HAP-1 (cell line): ENCODE results near the gene AP5S1.

Source experiments
- DNase-seq, 2 experiments: peaks; one replicate each; pipeline ENCODE4 v3.0.0-alpha.2; 2016 to 2020; ENCODE audit warnings: low spot score in 2 of 2
- H3K27me3 ChIP-seq: fragments of 250-450 bp; sonication (Bioruptor Pico); 2 replicates; pipeline ENCODE4 v1.5.1; 2020; ENCODE audit warnings: low read depth, mild to moderate bottlenecking, moderate library complexity
- H3K36me3 ChIP-seq: fragments of 250-450 bp; sonication (Bioruptor Pico); replicated peaks from 2 replicates; pipeline ENCODE4 v1.5.1; 2020; ENCODE audit warnings: mild to moderate bottlenecking
- H3K4me1 ChIP-seq: fragments of 250-450 bp; sonication (Bioruptor Pico); 2 replicates; pipeline ENCODE4 v1.5.1; 2020; ENCODE audit warnings: mild to moderate bottlenecking
- H3K4me3 ChIP-seq: fragments of 250-450 bp; sonication (Bioruptor Pico); 2 replicates; pipeline ENCODE4 v1.5.1; 2020; ENCODE audit warnings: mild to moderate bottlenecking, moderate library complexity
- H3K9me3 ChIP-seq: fragments of 250-450 bp; sonication (Bioruptor Pico); 2 replicates; pipeline ENCODE4 v1.5.1; 2020; ENCODE audit warnings: mild to moderate bottlenecking, moderate library complexity
- in situ Hi-C: fragments of 300-500 bp; cut with MboI; formaldehyde crosslinking; loops from 3 replicates; pipeline ENCODE4 v1.14.3; 2020; ENCODE audit warnings: low sequenced_read_pairs, inconsistent platforms, mixed read lengths

The AP5S1 gene

DNA sequence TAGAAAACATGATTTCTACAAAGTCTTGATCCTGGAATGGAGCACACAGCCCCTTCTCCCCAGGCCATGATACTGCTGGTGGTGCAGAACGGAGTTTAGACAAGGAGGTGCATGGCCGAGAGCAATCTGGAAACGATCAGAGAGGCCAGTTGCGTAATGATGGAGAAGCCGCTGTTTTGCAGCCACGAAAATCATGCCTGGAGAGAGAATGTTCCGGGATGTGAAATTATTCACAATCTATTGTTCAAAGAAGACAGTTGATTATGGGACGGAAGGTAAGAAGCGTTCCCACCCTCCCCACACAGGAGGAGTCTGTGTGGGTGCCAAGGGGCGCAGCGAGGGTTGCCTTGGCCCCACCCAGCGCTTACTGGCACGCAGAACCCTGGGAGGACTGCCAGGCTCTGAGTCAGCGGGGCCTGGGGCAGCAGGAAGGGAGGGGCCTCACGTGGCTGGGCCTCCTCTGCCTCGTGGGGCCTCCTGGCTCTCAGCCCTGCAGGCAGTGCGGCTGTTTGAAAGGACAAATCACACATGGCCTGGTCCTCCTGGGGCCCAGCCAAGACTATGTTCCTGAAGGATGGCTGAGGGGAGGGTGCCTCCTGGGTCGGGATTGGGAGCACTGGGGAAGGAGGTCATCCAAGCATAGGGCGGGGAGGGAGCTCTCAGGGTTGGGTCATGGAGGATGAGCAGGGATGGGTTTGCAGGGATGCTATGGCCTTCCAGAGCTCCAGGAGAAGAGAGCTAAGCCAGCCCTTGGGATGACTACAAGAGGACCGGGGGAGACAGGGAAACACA is 8.7 kb upstream of the AP5S1 start:
- in situ Hi-C loops = no loop called here
- Histone ChIP-seq H3K9me3 (no peaks in the 10 kb centered on the region), H3K36me3 (no peaks in the 10 kb centered on the region), H3K4me3 (no peak overlapping the region), H3K27me3 (no peaks in the 10 kb centered on the region), H3K4me1 (peaks cover 25% of the 10 kb centered on the region)
- DNase-seq = peak in 1 of 2 experiments; percentile 76

DNA sequence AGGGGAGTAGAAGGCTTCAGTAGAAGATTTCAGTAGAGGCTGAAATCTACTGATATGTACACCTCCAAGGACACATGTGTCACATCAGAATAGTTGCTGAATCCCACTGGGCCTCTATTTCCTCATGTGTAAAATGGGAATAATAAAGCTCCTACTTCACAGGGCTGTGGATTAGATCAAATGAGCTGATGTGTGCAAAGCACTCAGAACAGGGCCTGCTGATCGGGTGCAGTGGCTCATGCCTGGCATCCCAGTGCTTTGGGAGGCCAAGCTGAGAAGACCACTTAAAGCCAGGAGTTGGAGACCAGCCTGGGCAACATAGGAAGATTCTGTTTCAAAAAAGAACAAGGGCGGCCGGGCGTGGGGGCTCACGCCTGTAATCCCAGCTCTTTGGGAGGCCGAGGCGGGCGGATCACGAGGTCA is 8.1 kb upstream of the AP5S1 start:
- DNase-seq = no peak
- H3K9me3 ChIP-seq = no peaks in the 10 kb centered on the region
- no peaks in the 10 kb centered on the region for H3K27me3 ChIP-seq
- in situ Hi-C loops = no loop called here
- H3K4me3 ChIP-seq = no peak overlapping the region
- H3K36me3 ChIP-seq = no peaks in the 10 kb centered on the region
- H3K4me1 ChIP-seq = peaks cover 20% of the 10 kb centered on the region

DNA sequence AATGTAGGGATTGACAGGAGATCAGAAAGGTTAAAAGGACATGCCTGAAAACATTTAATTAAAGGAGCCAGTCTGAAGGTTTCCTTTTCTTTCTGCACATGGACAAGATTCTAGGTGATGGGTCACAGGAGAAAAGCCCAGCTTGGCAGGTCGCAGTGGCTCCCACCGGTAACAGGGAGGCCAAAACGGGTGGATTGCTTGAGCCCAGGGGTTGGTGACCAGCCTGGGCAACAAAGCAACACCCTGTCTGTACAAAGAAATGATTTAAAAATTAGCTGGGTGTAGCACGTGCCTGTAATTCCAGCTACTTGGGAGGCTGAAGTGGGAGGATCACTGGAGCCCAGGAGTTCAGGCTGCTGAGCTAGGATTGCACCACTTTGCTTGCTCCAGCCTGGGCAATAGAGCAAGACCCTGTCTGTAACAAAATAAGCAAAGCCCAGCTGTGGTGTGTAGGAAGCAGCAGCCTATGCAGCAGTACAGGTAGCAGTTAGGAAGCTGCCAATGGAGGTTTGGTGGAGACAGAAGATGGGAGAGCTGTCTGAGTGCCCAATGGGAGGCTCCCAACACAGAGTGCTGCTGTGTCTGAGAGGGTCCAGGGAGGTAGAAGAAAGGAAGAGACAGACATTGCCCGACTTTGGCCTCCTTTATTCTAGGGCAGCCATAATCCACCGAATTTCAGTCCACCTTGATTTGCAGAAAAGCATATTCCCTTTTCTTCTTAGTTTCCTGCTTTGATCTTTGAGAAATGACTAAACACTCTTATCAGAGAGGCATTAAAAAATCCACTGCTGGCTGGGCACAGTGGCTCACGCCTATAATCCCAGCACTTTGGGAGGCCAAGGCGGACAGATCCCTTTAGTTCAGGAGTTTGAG is 7.1 kb upstream of the AP5S1 start:
- DNase-seq = no peak
- Histone ChIP-seq H3K4me3 (no peak overlapping the region), H3K4me1 (peaks cover 11% of the 10 kb centered on the region), H3K9me3 (no peaks in the 10 kb centered on the region), H3K36me3 (no peaks in the 10 kb centered on the region), H3K27me3 (no peaks in the 10 kb centered on the region)
- in situ Hi-C loops = no loop called here

DNA sequence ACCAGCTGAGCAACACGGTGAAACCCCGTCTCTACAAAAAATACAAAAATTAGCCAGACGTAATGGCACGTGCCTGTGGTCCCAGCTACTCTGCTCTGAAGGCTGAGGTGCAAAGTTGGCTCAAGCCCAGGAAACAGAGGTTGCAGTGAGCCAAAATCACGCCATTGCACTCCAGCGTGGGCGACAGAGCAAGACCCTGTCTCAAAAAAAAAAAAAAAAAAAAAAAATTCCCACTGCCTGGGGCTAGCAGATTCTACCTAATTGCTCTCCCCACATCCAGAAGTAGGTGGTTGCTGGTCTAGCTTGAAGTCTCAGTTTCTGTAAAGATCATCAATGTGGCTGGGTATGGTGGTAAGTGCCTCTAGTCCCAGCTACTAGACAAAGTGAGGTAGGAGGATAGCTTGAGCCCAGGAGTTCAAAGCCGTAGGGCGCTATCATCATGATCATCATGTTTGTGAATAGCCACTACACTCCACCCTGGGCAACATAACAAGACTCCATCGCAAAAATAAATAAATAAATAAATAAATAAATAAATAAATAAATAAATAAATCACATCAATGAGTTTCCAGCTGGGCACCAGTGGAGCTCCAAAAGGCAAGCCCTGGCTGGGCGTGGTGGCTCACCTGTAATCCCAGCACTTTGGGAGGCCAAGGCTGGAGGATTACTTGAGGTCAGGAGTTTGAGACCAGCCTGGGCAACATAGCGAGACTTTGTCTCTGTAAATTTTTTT is 6.3 kb upstream of the AP5S1 start:
- Histone ChIP-seq H3K4me3 (no peak overlapping the region), H3K27me3 (no peaks in the 10 kb centered on the region), H3K9me3 (no peaks in the 10 kb centered on the region), H3K36me3 (no peaks in the 10 kb centered on the region), H3K4me1 (peaks cover 9% of the 10 kb centered on the region)
- in situ Hi-C loops = no loop called here
- DNase-seq = no peak

DNA sequence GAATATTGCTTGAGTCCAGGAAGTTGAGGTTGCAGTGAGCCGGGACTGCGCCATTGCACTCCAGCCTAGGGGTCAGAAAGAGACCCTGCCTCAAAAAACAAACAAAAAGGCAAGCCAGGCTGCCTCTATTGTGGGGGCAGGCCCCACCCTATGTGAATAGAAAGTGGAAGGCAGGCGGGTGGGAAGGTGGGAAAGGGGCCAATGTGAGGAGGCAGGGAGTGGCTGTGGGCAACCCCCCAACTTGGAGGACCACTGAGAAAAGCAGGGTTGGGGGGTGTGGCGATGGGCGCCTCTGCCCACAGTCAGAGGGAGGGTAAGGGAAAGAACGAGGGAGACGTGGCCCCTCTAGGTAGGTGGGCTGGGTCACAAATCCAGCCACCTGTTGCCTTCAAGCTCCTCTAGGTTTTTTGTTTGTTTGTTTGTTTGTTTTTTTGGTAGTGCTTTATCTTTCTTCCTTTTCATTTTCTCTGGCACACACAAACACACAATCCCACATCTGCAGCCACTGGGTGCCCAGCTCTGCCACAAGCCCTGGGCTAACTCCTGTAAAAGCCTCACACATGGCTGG is 5.3 kb upstream of the AP5S1 start:
- no peak overlapping the region for H3K4me3 ChIP-seq
- H3K9me3 ChIP-seq = no peaks in the 10 kb centered on the region
- no peaks in the 10 kb centered on the region for H3K27me3 ChIP-seq
- H3K4me1 ChIP-seq = peaks cover 13% of the 10 kb centered on the region
- DNase-seq = no peak
- no peaks in the 10 kb centered on the region for H3K36me3 ChIP-seq
- in situ Hi-C loops = no loop called here

DNA sequence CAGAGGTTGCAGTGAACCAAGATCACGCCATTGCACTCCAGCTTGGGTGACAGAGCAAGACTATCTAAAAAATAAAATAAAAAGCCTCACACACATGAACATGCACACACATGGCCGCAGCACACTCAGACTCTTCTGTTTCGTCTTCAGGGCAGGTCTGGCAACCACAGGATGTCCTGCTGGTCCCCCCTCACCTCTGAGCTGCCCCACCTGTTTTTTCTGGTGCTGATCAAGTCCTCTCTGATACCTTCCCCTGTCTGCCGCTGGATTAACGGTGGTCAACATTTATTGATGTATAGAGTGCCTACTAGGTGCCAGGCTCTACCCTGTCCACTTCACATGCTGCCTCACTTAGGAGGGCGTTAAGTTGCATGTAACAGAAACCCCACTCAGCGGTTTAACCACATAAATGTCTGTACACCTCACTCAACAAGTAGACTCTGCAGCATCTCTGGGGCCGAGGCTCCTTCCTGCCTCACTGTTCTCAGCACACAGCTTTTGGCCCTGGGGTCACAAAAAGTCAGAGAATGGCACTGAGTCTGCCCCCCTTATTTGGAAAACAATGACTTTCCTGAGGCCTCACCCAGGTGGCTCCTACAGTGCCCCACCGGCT is 4.5 kb upstream of the AP5S1 start:
- no peaks in the 10 kb centered on the region for H3K9me3 ChIP-seq
- no peak for DNase-seq
- no peak overlapping the region for H3K4me3 ChIP-seq
- in situ Hi-C loops = no loop called here
- H3K27me3 ChIP-seq = no peaks in the 10 kb centered on the region
- no peaks in the 10 kb centered on the region for H3K36me3 ChIP-seq
- H3K4me1 ChIP-seq = peaks cover 13% of the 10 kb centered on the region

DNA sequence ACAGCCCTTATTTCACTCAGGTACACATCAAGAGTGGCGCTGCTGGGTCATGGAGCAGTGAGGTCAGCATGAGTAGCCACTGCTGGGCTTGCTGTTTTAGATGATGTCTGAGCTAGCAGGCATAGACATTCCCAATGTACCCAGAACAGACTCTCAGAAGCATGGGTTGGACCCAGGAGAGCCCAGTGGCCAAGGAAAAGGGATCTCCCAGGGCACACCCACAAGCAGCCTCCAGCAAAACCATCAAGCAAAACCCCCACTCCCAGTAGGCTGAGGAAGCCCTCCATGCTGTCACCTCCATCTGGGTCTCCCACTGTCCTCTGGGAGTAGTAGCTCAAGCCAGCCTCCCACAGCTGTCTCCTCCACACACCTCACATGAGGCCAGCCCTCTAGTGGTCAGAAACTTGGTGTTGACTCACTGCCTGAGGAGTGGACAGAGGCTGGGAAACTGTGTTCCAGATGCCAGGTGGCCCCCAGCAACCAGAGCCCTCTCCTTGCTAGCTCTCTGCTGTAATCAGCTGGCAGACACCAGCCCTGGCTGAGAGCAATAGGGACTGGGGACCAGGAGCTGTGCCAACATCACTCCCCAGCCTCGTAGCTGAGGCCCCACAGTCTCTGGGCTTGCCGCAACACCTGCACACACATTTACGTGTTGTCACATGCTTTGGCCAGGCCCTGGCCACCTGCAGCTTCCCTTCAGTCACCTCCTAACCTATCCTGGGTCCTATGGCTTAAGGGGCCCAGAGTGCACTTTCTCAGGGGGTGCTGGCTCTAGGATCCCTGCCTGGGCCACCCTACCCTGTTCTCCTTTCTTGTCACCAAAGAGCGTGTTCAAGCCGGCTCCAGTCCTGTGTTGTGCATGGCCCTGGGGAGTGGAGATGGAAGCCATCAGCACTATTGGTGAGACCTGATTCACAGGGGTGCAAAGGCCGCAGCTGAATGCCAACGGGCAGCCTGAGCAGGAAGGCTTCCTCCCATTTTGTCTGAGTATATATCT is 1.9 kb upstream of the AP5S1 start:
- in situ Hi-C loops = no loop called here
- Histone ChIP-seq H3K27me3 (no peaks in the 10 kb centered on the region), H3K9me3 (no peaks in the 10 kb centered on the region), H3K4me3 (no peak overlapping the region), H3K36me3 (peaks cover 6% of the 10 kb centered on the region; the same call in 1 of the 2 replicates), H3K4me1 (peaks cover 10% of the 10 kb centered on the region)
- DNase-seq = peak; percentile 58 to 80

DNA sequence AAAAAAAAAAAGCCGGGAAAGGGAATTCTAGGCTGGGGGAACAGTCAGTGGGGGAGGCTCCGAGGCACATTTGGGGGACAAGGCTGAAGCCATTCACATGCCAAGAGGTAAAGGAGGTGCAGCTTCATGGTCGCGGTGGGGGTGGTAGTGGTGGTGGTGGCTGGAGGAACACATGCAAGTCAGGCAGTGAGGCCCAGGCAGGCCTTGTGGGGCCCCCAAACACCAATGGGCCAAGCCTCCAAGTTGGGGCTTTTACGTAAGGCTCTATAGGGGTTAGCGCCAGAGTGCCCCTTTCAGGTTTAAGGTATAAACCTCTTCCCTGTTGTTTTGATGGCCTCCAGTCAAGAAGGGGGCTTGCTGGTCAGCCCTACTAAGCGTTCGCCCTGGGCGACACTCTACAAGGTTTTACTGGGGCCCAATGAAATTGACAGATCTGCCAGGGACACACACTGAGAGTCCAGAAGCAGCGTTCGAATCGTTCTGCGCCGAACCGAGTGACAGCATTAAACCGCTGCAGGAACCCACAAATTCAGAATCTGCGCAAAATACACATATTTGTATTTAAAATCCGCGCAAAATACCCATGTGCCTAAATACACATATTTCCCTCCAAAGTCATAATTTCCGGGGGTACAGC is 818 bp upstream of the AP5S1 start:
- Histone ChIP-seq H3K4me1 (peaks cover 10% of the 10 kb centered on the region), H3K4me3 (peak overlapping the region; percentile 74), H3K27me3 (no peaks in the 10 kb centered on the region), H3K9me3 (no peaks in the 10 kb centered on the region), H3K36me3 (peaks cover 10% of the 10 kb centered on the region)
- in situ Hi-C loops = no loop called here
- no peak for DNase-seq

DNA sequence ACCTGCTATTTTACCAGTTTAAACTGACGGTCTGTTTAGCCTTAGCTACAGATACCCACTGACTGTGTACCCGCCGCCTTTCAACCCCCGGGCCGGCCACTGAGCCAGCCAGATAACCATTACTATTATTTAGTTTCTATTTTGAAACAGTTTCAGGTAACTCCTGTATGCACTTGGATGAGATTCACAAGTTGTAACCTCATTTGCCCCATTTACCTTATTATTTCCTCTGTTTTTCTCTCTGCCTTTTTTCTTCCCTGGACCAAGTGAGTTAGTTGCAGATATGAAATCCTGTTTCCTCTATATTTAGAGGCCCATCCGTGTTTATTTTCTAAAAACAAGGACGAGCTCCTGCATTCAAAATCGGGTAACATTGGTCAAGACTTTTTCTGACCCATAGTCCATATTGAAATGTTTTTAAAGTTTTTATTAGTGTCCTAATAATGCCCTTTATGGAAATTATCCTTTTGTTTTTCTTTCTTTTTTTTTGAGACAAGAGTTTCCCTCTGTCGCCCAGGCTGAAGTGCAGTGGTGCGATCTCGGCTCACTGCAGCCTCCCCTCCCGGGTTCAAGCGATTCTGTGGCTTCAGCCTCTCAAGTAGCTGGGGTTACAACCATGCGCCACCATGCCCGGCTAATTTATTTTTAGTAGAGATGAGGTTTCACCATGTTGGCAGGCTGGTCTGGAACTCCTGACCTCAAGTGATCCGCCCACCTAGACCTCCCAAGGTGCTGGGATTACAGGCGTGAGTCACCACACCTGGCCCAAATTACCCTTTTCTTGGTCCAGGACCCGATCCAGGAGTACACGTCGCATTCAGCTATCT is 767 bp downstream of the AP5S1 start:
- Histone ChIP-seq H3K36me3 (peaks cover 11% of the 10 kb centered on the region), H3K27me3 (no peaks in the 10 kb centered on the region), H3K4me1 (peaks cover 10% of the 10 kb centered on the region), H3K4me3 (peak overlapping the region; percentile 74), H3K9me3 (no peaks in the 10 kb centered on the region)
- in situ Hi-C loops = no loop called here
- DNase-seq = no peak

DNA sequence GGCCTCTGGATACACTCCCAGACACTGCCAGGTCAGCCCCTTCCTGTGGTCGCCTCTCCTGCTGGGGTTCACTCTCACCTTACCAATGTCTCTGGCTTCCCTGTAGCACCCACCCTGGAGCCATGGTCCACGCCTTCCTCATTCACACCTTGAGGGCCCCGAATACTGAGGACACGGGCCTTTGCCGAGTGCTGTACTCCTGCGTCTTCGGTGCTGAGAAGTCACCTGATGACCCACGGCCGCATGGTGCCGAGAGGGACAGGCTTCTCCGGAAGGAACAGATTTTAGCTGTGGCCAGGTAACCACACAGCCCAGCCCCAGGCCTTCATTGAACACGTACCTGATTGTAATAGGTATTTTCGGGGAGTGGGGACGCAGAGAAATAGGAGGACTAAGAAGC is 1.6 kb downstream of the AP5S1 start:
- Histone ChIP-seq H3K36me3 (peaks cover 11% of the 10 kb centered on the region), H3K4me3 (no peak overlapping the region), H3K27me3 (no peaks in the 10 kb centered on the region), H3K9me3 (no peaks in the 10 kb centered on the region), H3K4me1 (peaks cover 10% of the 10 kb centered on the region)
- DNase-seq = no peak
- in situ Hi-C loops = no loop called here

DNA sequence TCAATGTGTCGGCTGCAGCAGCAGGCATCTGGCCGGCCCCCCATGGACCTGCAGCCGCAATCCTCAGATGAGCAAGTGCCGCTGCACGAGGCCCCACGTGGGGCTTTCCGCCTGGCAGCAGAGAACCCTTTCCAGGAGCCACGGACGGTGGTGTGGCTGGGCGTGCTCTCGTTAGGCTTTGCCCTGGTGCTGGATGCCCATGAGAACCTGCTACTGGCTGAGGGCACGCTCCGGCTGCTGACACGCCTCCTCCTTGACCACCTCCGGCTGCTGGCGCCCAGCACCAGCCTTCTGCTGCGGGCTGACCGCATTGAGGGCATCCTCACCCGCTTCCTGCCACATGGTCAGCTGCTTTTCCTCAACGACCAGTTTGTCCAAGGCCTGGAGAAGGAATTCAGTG is 3.5 kb downstream of the AP5S1 start:
- in situ Hi-C loops = no loop called here
- no peaks in the 10 kb centered on the region for H3K27me3 ChIP-seq

More for the DNA sequence above, 3.5 kb downstream of the AP5S1 start:
- peaks cover 10% of the 10 kb centered on the region for H3K4me1 ChIP-seq
- peaks cover 11% of the 10 kb centered on the region for H3K36me3 ChIP-seq
- no peak for DNase-seq
- H3K9me3 ChIP-seq = no peaks in the 10 kb centered on the region
- no peak overlapping the region for H3K4me3 ChIP-seq
